Liver (tissue), 9 donors: ENCODE results near the gene KIT. TPM values are rescaled to one million over a fixed set of nuclear protein-coding genes. Genes with fewer than 3 reads are reported as not detected.

Experiments
- DNase-seq: peaks from one replicate; pipeline ENCODE4 v3.0.0-alpha.2; 2017; ENCODE audit warnings: low spot score
- H3K27ac ChIP-seq, 2 donors: one replicate each; pipeline ENCODE4 v1.7.0; 2013; ENCODE audit warnings: inconsistent platforms in 2 of 2, low read length in 2 of 2, control low read depth in 1 of 2, low read depth in 1 of 2, mild to moderate bottlenecking in 1 of 2
- H3K27me3 ChIP-seq, 4 donors: one replicate each; pipeline versions ENCODE4 v1.6.1 to v1.7.0; 2013; ENCODE audit warnings: low read length in 3 of 4, inconsistent platforms in 1 of 4, mild to moderate bottlenecking in 1 of 4, moderate library complexity in 1 of 4; ENCODE audit not compliant: control insufficient read depth in 4 of 4, insufficient read depth in 4 of 4
- H3K36me3 ChIP-seq, 4 donors: one replicate each; pipeline versions ENCODE4 v1.6.1 to v1.7.0; 2013; ENCODE audit warnings: low read length in 3 of 4, mild to moderate bottlenecking in 3 of 4, low read depth in 1 of 4, moderate library complexity in 1 of 4; ENCODE audit not compliant: control insufficient read depth in 4 of 4, insufficient read depth in 3 of 4
- H3K4me1 ChIP-seq, 4 donors: one replicate each; pipeline versions ENCODE4 v1.6.1 to v1.7.0; 2013; ENCODE audit warnings: low read length in 3 of 4, mild to moderate bottlenecking in 3 of 4, moderate library complexity in 1 of 4; ENCODE audit not compliant: control insufficient read depth in 4 of 4, insufficient read depth in 4 of 4
- H3K4me3 ChIP-seq, 3 donors: one replicate each; pipeline versions ENCODE4 v1.6.1 to v1.7.0; 2013; ENCODE audit warnings: low read length in 3 of 3, control low read depth in 1 of 3, low read depth in 1 of 3, mild to moderate bottlenecking in 1 of 3
- H3K9ac ChIP-seq, 2 donors: one replicate each; pipeline ENCODE4 v1.7.0; 2013; ENCODE audit warnings: low read length in 2 of 2, mild to moderate bottlenecking in 2 of 2, moderate library complexity in 2 of 2, control low read depth in 1 of 2, low read depth in 1 of 2
- H3K9me3 ChIP-seq, 4 donors: one replicate each; pipeline versions ENCODE4 v1.6.1 to v1.7.0; 2013; ENCODE audit warnings: low read length in 3 of 4; ENCODE audit not compliant: control insufficient read depth in 4 of 4
- FOXA1 ChIP-seq: IDR thresholded peaks from 2 replicates; pipeline ENCODE4 v1.6.1; 2016; ENCODE audit warnings: antibody characterized with exemption
- FOXA2 ChIP-seq: IDR thresholded peaks from 2 replicates; pipeline ENCODE4 v1.6.1; 2016; ENCODE audit warnings: antibody characterized with exemption
- GABPA ChIP-seq, 2 donors: IDR thresholded peaks in 1 of 2; conservative IDR thresholded peaks in 1 of 2; 2 replicates each; pipeline ENCODE4 v1.6.1; 2016; ENCODE audit warnings: antibody characterized with exemption in 2 of 2, mild to moderate bottlenecking in 1 of 2, moderate library complexity in 1 of 2
- HNF4A ChIP-seq, 2 donors: conservative IDR thresholded peaks; 2 replicates each; pipeline ENCODE4 v1.6.1; 2016; ENCODE audit warnings: antibody characterized with exemption in 2 of 2, mild to moderate bottlenecking in 2 of 2
- HNF4G ChIP-seq: IDR thresholded peaks from 2 replicates; pipeline ENCODE4 v1.6.1; 2016; ENCODE audit warnings: antibody characterized with exemption
- JUND ChIP-seq, 2 donors: IDR thresholded peaks; 2 replicates each; pipeline ENCODE4 v1.6.1; 2016; ENCODE audit warnings: antibody characterized with exemption in 2 of 2
- NR2F2 ChIP-seq: IDR thresholded peaks from 2 replicates; pipeline ENCODE4 v1.6.1; 2016; ENCODE audit warnings: antibody characterized with exemption
- RAD21 ChIP-seq, 2 donors: IDR thresholded peaks; 2 replicates each; pipeline ENCODE4 v1.6.1; 2016; ENCODE audit warnings: antibody characterized with exemption in 2 of 2, mild to moderate bottlenecking in 2 of 2
- RXRA ChIP-seq, 2 donors: IDR thresholded peaks; 2 replicates each; pipeline ENCODE4 v1.6.1; 2017 to 2018; ENCODE audit warnings: antibody characterized with exemption in 2 of 2, mild to moderate bottlenecking in 1 of 2
- SP1 ChIP-seq: IDR thresholded peaks from 2 replicates; pipeline ENCODE4 v1.6.1; 2018; ENCODE audit warnings: antibody characterized with exemption, mild to moderate bottlenecking
- TAF1 ChIP-seq: conservative IDR thresholded peaks from 2 replicates; pipeline ENCODE4 v1.6.1; 2016; ENCODE audit warnings: antibody characterized with exemption, mild to moderate bottlenecking
- YY1 ChIP-seq: IDR thresholded peaks from 2 replicates; pipeline ENCODE4 v1.6.1; 2016; ENCODE audit warnings: antibody characterized with exemption, mild to moderate bottlenecking
- WGBS: extraction: QIAGEN DNeasy Blood & Tissue Kit; methylation state at CpG from one replicate; pipeline ENCODE4 v1.1.7; 2013; 5-methylcytosine and 5-hydroxymethylcytosine counted together
- polyA plus RNA-seq, 2 donors: library from polyadenylated mRNA; stranded (reverse) in 1 of 2; unstranded in 1 of 2; fragments of 200-250 nt in 1 of 2; fragments of >200 nt in 1 of 2; fragmentation: Nextera tagmentation in 1 of 2; extraction: Ambion mirVana in 1 of 2; gene quantifications; one replicate each; pipeline versions ENCODE4 v1.2.1 to v1.2.3, GENCODE V29; 2013 to 2015
- total RNA-seq, 2 donors: library from RNA; depleted of rRNA; stranded (reverse); fragments of >200 nt; gene quantifications; one replicate each; pipeline ENCODE4 v1.2.3, GENCODE V29; 2014
- TF ChIP-seq, protein P1 (sequence below): IDR thresholded peaks from 2 replicates; pipeline ENCODE4 v1.6.1; 2016; ENCODE audit warnings: antibody characterized with exemption, mild to moderate bottlenecking
- TF ChIP-seq, protein P2 (sequence below): fragments of 150-350 bp; IDR thresholded peaks from 2 replicates; pipeline ENCODE4 v1.5.1; 2017; ENCODE audit warnings: improper control_type of control experiment, low read depth, low read length; ENCODE audit not compliant: missing input control
- TF ChIP-seq, protein P3 (sequence below): IDR thresholded peaks from 2 replicates; pipeline ENCODE4 v1.6.1; 2016; ENCODE audit warnings: antibody characterized with exemption
- donor health status: healthy.
- donor health status: healthy.
- donor health status: healthy.
- donor health status: healthy.
- donor health status: healthy.

Gene KIT
- total and polyA plus RNA-seq, 4 donors: 0.06 to 5.5 (median 0.96) TPM

DNA sequence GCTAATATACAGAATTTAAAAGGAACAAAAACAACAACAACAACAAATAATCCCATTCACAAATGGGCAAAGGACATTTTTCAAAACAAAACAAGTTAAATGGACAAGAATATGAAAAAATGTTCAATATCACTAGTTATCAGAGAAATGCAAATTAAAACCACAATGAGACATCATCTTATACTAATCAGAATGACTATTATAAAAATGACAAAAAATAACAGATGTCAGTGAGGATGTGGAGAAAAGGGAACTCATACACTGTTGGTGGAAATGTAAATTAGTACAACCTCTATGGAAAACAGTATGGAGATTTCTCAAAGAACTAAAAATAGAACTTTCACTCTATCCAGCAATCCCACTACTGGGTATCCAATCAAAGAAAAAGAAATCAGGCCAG is 92.6 kb downstream of the KIT start:
- H3K9me3 ChIP-seq: peaks cover 0 to 5% (median under 1%) of the 10 kb centered on the region in 4 donors
- H3K4me3 ChIP-seq: no peak overlapping the region
- no peak overlapping the region for H3K9ac ChIP-seq
- no peak overlapping the region for H3K27ac ChIP-seq
- no peak for TF ChIP-seq FOXA1
- TF ChIP-seq JUND (IDR thresholded peaks at IDR 0.05): no peak
- TF ChIP-seq, protein P1, sequence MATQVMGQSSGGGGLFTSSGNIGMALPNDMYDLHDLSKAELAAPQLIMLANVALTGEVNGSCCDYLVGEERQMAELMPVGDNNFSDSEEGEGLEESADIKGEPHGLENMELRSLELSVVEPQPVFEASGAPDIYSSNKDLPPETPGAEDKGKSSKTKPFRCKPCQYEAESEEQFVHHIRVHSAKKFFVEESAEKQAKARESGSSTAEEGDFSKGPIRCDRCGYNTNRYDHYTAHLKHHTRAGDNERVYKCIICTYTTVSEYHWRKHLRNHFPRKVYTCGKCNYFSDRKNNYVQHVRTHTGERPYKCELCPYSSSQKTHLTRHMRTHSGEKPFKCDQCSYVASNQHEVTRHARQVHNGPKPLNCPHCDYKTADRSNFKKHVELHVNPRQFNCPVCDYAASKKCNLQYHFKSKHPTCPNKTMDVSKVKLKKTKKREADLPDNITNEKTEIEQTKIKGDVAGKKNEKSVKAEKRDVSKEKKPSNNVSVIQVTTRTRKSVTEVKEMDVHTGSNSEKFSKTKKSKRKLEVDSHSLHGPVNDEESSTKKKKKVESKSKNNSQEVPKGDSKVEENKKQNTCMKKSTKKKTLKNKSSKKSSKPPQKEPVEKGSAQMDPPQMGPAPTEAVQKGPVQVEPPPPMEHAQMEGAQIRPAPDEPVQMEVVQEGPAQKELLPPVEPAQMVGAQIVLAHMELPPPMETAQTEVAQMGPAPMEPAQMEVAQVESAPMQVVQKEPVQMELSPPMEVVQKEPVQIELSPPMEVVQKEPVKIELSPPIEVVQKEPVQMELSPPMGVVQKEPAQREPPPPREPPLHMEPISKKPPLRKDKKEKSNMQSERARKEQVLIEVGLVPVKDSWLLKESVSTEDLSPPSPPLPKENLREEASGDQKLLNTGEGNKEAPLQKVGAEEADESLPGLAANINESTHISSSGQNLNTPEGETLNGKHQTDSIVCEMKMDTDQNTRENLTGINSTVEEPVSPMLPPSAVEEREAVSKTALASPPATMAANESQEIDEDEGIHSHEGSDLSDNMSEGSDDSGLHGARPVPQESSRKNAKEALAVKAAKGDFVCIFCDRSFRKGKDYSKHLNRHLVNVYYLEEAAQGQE: no peak
- no peak for TF ChIP-seq FOXA2
- TF ChIP-seq RXRA (IDR thresholded peaks at IDR 0.05): no peak
- TF ChIP-seq TAF1: no peak
- TF ChIP-seq HNF4A (conservative IDR thresholded peaks at IDR 0.05): no peak
- no peak for TF ChIP-seq GABPA (IDR thresholded peaks at IDR 0.05 in 1 of 2, conservative IDR thresholded peaks at IDR 0.05 in 1 of 2)
- no peak for TF ChIP-seq HNF4G
- no peak for TF ChIP-seq NR2F2
- TF ChIP-seq, protein P2, sequence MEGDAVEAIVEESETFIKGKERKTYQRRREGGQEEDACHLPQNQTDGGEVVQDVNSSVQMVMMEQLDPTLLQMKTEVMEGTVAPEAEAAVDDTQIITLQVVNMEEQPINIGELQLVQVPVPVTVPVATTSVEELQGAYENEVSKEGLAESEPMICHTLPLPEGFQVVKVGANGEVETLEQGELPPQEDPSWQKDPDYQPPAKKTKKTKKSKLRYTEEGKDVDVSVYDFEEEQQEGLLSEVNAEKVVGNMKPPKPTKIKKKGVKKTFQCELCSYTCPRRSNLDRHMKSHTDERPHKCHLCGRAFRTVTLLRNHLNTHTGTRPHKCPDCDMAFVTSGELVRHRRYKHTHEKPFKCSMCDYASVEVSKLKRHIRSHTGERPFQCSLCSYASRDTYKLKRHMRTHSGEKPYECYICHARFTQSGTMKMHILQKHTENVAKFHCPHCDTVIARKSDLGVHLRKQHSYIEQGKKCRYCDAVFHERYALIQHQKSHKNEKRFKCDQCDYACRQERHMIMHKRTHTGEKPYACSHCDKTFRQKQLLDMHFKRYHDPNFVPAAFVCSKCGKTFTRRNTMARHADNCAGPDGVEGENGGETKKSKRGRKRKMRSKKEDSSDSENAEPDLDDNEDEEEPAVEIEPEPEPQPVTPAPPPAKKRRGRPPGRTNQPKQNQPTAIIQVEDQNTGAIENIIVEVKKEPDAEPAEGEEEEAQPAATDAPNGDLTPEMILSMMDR: no peak
- TF ChIP-seq SP1: no peak
- DNase-seq: no peak
- H3K36me3 ChIP-seq: no peaks in the 10 kb centered on the region
- H3K4me1 ChIP-seq: no peaks in the 10 kb centered on the region
- H3K27me3 ChIP-seq: peaks cover 0 to 7% (median 1%) of the 10 kb centered on the region in 4 donors

DNA sequence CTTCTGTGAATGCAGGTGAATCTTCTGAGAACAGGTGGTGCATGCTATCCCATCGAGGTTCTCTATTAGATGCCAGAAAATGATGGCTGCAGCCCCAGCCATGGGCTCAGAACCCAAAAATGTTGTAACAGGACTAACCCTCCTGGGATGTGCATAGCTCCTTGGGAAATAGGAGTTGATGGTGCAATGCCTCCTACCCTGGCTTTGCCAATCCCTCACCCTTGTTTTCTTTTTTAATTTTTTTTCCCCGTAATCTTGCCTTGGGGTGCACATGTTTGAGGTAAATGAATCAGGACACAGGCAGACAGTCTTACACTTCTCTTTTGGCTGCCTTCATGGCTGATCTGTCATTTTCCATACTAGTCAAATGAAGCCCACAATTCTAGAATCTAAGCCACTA is 96.6 kb downstream of the KIT start:
- no peak for TF ChIP-seq JUND (IDR thresholded peaks at IDR 0.05)
- TF ChIP-seq, protein P1: no peak
- no peak for TF ChIP-seq RXRA (IDR thresholded peaks at IDR 0.05)
- TF ChIP-seq HNF4G: no peak
- TF ChIP-seq RAD21 (IDR thresholded peaks at IDR 0.05): no peak
- TF ChIP-seq, protein P3, sequence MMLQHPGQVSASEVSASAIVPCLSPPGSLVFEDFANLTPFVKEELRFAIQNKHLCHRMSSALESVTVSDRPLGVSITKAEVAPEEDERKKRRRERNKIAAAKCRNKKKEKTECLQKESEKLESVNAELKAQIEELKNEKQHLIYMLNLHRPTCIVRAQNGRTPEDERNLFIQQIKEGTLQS: no peak
- no peak for TF ChIP-seq HNF4A (conservative IDR thresholded peaks at IDR 0.05)
- no peak for TF ChIP-seq FOXA1
- TF ChIP-seq YY1: no peak
- Histone ChIP-seq H3K9ac (no peak overlapping the region), H3K4me1 (no peaks in the 10 kb centered on the region), H3K9me3 (peaks cover 0 to 5% (median under 1%) of the 10 kb centered on the region in 4 donors), H3K27ac (no peak overlapping the region), H3K36me3 (no peaks in the 10 kb centered on the region), H3K4me3 (no peak overlapping the region), H3K27me3 (peaks cover 0 to 7% (median 1%) of the 10 kb centered on the region in 4 donors)
- no peak for DNase-seq
- WGBS: 86% methylated on average over 2 of the region's 2 CpGs
